K562 (cell line): Measurements from ENCODE around the gene CSKMT. TPM values are rescaled to one million over a fixed set of nuclear protein-coding genes. Genes with fewer than 3 reads are reported as not detected.

Source experiments
- CBX3 ChIP-seq, 2 experiments: IDR thresholded peaks; 1 replicate in 1 of 2; 2 replicates in 1 of 2; pipeline ENCODE4 v1.6.1; 2012; ENCODE audit warnings: inconsistent platforms in 2 of 2, low read length in 2 of 2, borderline replicate concordance in 1 of 2, control low read depth in 1 of 2
- CHD4 ChIP-seq: fragments of 200-600 bp; sonication (generic); IDR thresholded peaks from 3 replicates; pipeline ENCODE4 v1.6.1; 2012; ENCODE audit warnings: low read depth, mild to moderate bottlenecking, mixed read lengths, low read length, inconsistent platforms; ENCODE audit not compliant: insufficient read depth, insufficient replicate concordance, poor library complexity, severe bottlenecking
- E2F3 ChIP-seq: fragments of 250-450 bp; sonication (Bioruptor Pico); IDR thresholded peaks from 2 replicates; pipeline ENCODE4 v1.4.0; 2020; ENCODE audit warnings: mild to moderate bottlenecking
- EGR1 ChIP-seq: fragments of 450-650 bp; conservative IDR thresholded peaks from 2 replicates; pipeline ENCODE4 v1.6.1; 2017; ENCODE audit warnings: mild to moderate bottlenecking
- EP300 ChIP-seq: IDR thresholded peaks from 2 replicates; pipeline ENCODE4 v1.6.1; 2012; ENCODE audit warnings: low read length, improper control_type of control experiment
- HDAC3 ChIP-seq: fragments of 450-650 bp; IDR thresholded peaks from 2 replicates; pipeline ENCODE4 v1.6.1; 2018; ENCODE audit warnings: borderline replicate concordance, mild to moderate bottlenecking, moderate library complexity; ENCODE audit not compliant: partially characterized antibody
- KDM5B ChIP-seq: fragments of 200-600 bp; sonication (generic); IDR thresholded peaks from 2 replicates; pipeline ENCODE4 v1.6.1; 2012; ENCODE audit warnings: low read depth, mild to moderate bottlenecking, moderate library complexity, low read length, control low read depth, inconsistent platforms; ENCODE audit not compliant: insufficient replicate concordance
- NR4A1 ChIP-seq, 2 experiments: fragments of 250-450 bp in 1 of 2; fragments of 450-650 bp in 1 of 2; sonication (Bioruptor Pico) in 1 of 2; IDR thresholded peaks; 2 replicates each; pipeline versions ENCODE4 v1.4.0 to v1.6.1; 2016 to 2020; ENCODE audit warnings: mild to moderate bottlenecking in 2 of 2, missing compliant biosample characterization in 1 of 2, missing genetic modification characterization in 1 of 2, moderate library complexity in 1 of 2
- POLR2B ChIP-seq: fragments of 450-650 bp; IDR thresholded peaks from 2 replicates; pipeline ENCODE4 v1.6.1; 2018; ENCODE audit warnings: low read depth; ENCODE audit not compliant: partially characterized antibody
- STAT5A ChIP-seq: IDR thresholded peaks from 2 replicates; pipeline ENCODE4 v1.6.1; 2012; ENCODE audit warnings: low read length, inconsistent platforms, borderline replicate concordance
- TCF7 ChIP-seq: sonication (generic); IDR thresholded peaks from 2 replicates; pipeline ENCODE4 v1.6.1; 2016; ENCODE audit warnings: antibody characterized with exemption, borderline replicate concordance
- ZC3H8 ChIP-seq: fragments of 450-650 bp; IDR thresholded peaks from 2 replicates; pipeline ENCODE4 v1.6.1; 2017
- ZNF583 ChIP-seq: fragments of 250-450 bp; sonication (Bioruptor Pico); IDR thresholded peaks from 2 replicates; pipeline ENCODE4 v1.4.0; 2020
- ZNF75A ChIP-seq: fragments of 450-650 bp; formaldehyde crosslinking; IDR thresholded peaks from 2 replicates; pipeline ENCODE4 v1.4.0; 2020; ENCODE audit warnings: mild to moderate bottlenecking
- polyA plus RNA-seq, 8 experiments: library from polyadenylated mRNA; depleted of rRNA in 4 of 8; stranded (reverse) in 5 of 8; unstranded in 3 of 8; fragments of >200 nt; fragmentation: Nextera tagmentation in 2 of 8; fragmentation: Illumina TruSeq in 1 of 8; extraction: Ambion mirVana in 2 of 8; extraction: Trizol in 1 of 8; gene quantifications; 2 replicates each; pipeline versions ENCODE4 v1.2.1 to v1.2.3, GENCODE V29; 2011 to 2014; ENCODE audit warnings: inconsistent platforms in 1 of 8, missing spikeins in 1 of 8
- total RNA-seq, 7 experiments: library from RNA; depleted of rRNA in 6 of 7; stranded (reverse); fragments of >200 nt in 6 of 7; fragmentation: Illumina TruSeq in 2 of 7; extraction: Trizol in 2 of 7; gene quantifications; 2 replicates each; pipeline versions ENCODE4 v1.2.1 to v1.2.3, GENCODE V29; 2011 to 2021; ENCODE audit warnings: low replicate concordance in 1 of 7
- TF ChIP-seq, protein P1 (sequence below): sonication (generic); formaldehyde crosslinking; IDR thresholded peaks from 2 replicates; pipeline ENCODE4 v1.8.0; 2022; ENCODE audit warnings: missing genetic modification reagents, mild to moderate bottlenecking, moderate library complexity, borderline replicate concordance
- TF ChIP-seq, protein P2 (sequence below): sonication (generic); formaldehyde crosslinking; IDR thresholded peaks from 2 replicates; pipeline ENCODE4 v1.9.0; 2022; ENCODE audit warnings: mild to moderate bottlenecking, missing genetic modification reagents
- TF ChIP-seq, protein P3 (sequence below): sonication (generic); formaldehyde crosslinking; IDR thresholded peaks from 2 replicates; pipeline ENCODE4 v1.8.1; 2023; ENCODE audit warnings: missing genetic modification reagents, mild to moderate bottlenecking, borderline replicate concordance
- TF ChIP-seq, protein P4 (sequence below): fragments of 450-650 bp; IDR thresholded peaks from 2 replicates; pipeline ENCODE4 v1.6.1; 2018; ENCODE audit warnings: mild to moderate bottlenecking, low read depth; ENCODE audit not compliant: partially characterized antibody

Gene CSKMT
- total and polyA plus RNA-seq, 9 of the 15 experiments (the other 6 are each of a cell fraction or from before 2014, with no cell fraction given), result 10.3 to 108 (median 27.2) TPM

DNA sequence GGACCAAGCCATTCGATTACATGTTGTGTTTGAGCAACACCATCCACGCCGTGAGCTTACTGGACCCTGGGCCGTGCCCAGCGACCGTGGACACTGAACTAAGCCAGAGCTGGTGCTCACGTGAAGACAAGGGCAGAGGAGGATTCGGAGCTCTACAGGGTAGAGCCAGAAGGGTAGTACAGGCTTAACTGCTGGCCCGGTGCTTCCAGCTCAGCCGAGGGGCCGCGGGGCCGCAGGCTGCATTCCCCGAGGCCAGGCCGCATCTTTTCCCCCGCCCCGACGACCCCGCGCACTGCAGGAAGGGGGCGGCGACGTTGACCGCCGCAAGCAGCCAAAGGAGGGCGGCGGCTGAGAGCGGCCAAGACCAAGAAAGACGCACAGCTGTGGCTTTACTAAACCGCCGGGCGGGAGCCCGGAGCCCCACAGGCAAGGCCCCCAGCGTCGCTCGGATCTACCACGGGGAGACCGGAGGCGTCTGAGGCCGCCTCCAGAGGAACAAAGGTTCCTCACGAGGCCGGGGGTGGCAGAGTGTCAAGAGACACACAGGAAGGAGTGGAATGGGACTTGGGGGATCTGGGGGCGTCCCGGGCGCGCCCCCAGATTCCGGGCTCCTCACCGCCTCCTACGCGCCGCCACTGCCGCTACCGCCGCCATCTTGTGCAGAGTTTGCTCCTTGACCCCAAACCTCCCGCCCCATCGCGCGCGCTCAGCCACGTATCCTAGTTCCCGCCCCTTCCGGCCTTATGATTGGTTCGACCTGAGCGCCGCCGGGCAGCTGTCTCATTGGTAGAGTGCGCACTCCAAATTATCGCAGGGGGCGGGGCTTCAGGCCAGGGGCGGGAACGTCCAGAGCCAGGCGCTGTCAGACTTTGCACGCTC lies 18.9 kb upstream of the CSKMT start, which contains the start of gene GANAB (continued):
- TF ChIP-seq HDAC3, result no peak
- TF ChIP-seq E2F3, result peak; percentile 65; the same call in 1 of the 2 replicates
- 0 out of 2 replicates have a peak, but pooled peaks have one; percentile 35 for TF ChIP-seq TCF7
- TF ChIP-seq, protein P1, sequence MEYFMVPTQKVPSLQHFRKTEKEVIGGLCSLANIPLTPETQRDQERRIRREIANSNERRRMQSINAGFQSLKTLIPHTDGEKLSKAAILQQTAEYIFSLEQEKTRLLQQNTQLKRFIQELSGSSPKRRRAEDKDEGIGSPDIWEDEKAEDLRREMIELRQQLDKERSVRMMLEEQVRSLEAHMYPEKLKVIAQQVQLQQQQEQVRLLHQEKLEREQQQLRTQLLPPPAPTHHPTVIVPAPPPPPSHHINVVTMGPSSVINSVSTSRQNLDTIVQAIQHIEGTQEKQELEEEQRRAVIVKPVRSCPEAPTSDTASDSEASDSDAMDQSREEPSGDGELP (CRISPR knock-in tag), result peak; percentile 82
- TF ChIP-seq ZNF75A (CRISPR knock-in tag), result no peak
- TF ChIP-seq, protein P2, sequence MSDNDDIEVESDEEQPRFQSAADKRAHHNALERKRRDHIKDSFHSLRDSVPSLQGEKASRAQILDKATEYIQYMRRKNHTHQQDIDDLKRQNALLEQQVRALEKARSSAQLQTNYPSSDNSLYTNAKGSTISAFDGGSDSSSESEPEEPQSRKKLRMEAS (CRISPR knock-in tag), result no peak
- peak; percentile 86 for TF ChIP-seq KDM5B
- TF ChIP-seq, protein P3, sequence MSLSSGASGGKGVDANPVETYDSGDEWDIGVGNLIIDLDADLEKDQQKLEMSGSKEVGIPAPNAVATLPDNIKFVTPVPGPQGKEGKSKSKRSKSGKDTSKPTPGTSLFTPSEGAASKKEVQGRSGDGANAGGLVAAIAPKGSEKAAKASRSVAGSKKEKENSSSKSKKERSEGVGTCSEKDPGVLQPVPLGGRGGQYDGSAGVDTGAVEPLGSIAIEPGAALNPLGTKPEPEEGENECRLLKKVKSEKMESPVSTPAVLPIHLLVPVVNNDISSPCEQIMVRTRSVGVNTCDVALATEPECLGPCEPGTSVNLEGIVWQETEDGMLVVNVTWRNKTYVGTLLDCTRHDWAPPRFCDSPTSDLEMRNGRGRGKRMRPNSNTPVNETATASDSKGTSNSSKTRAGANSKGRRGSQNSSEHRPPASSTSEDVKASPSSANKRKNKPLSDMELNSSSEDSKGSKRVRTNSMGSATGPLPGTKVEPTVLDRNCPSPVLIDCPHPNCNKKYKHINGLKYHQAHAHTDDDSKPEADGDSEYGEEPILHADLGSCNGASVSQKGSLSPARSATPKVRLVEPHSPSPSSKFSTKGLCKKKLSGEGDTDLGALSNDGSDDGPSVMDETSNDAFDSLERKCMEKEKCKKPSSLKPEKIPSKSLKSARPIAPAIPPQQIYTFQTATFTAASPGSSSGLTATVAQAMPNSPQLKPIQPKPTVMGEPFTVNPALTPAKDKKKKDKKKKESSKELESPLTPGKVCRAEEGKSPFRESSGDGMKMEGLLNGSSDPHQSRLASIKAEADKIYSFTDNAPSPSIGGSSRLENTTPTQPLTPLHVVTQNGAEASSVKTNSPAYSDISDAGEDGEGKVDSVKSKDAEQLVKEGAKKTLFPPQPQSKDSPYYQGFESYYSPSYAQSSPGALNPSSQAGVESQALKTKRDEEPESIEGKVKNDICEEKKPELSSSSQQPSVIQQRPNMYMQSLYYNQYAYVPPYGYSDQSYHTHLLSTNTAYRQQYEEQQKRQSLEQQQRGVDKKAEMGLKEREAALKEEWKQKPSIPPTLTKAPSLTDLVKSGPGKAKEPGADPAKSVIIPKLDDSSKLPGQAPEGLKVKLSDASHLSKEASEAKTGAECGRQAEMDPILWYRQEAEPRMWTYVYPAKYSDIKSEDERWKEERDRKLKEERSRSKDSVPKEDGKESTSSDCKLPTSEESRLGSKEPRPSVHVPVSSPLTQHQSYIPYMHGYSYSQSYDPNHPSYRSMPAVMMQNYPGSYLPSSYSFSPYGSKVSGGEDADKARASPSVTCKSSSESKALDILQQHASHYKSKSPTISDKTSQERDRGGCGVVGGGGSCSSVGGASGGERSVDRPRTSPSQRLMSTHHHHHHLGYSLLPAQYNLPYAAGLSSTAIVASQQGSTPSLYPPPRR (CRISPR knock-in tag), result peak; percentile 44; the same call in 1 of the 2 replicates
- TF ChIP-seq EP300, result peak; percentile 12; the same call in 1 of the 2 replicates
- TF ChIP-seq CBX3 (IDR thresholded peaks at IDR 0.05; ENCODE audit: borderline replicate concordance in 1 of 2, low read length in 2 of 2), result no peak
- TF ChIP-seq STAT5A, result no peak
- TF ChIP-seq, protein P4, sequence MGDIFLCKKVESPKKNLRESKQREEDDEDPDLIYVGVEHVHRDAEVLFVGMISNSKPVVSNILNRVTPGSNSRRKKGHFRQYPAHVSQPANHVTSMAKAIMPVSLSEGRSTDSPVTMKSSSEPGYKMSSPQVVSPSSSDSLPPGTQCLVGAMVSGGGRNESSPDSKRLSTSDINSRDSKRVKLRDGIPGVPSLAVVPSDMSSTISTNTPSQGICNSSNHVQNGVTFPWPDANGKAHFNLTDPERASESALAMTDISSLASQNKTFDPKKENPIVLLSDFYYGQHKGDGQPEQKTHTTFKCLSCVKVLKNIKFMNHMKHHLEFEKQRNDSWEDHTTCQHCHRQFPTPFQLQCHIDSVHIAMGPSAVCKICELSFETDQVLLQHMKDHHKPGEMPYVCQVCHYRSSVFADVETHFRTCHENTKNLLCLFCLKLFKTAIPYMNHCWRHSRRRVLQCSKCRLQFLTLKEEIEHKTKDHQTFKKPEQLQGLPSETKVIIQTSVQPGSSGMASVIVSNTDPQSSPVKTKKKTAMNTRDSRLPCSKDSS, result no peak
- TF ChIP-seq ZC3H8, result no peak
- TF ChIP-seq POLR2B, result peak; percentile 89
- TF ChIP-seq ZNF583 (CRISPR knock-in tag), result 0 out of 2 replicates have a peak, but pooled peaks have one; percentile 53
- TF ChIP-seq NR4A1 (CRISPR knock-in tag; IDR thresholded peaks at IDR 0.05), result no peak
- 0 out of 2 replicates have a peak, but pooled peaks have one; percentile 57 for TF ChIP-seq NR4A1 (tag; IDR thresholded peaks at IDR 0.05)
- TF ChIP-seq CHD4, result no peak
- peak; percentile 97 for TF ChIP-seq EGR1
